Lower leg skin (tissue), 4 donors: ENCODE results near the gene SELE. TPM values are rescaled to one million over a fixed set of nuclear protein-coding genes. Genes with fewer than 3 reads are reported as not detected.

Experiments used
- DNase-seq, 2 donors: peaks; one replicate each; pipeline ENCODE4 v3.0.0-alpha.2; 2019; ENCODE audit warnings: low spot score in 2 of 2
- H3K4me3 ChIP-seq: fragments of 200-600 bp; sonication (generic); 2 replicates; pipeline ENCODE4 v1.5.1; 2017; ENCODE audit warnings: mild to moderate bottlenecking, low read depth; ENCODE audit not compliant: poor library complexity, severe bottlenecking
- POLR2A ChIP-seq, 2 donors: fragments of 450-650 bp; IDR thresholded peaks; one replicate each; pipeline ENCODE4 v1.6.1; 2016 to 2017; ENCODE audit warnings: antibody characterized with exemption in 2 of 2, mild to moderate bottlenecking in 1 of 2, moderate library complexity in 1 of 2
- WGBS, 2 donors: methylation state at CpG; one replicate each; pipeline ENCODE4 v1.1.5; 2018; 5-methylcytosine and 5-hydroxymethylcytosine counted together
- intact Hi-C: fragments of 100-400 bp; cut with DNase I; formaldehyde crosslinking; loops from one replicate; pipeline ENCODE4 v1.15.0; 2023; ENCODE audit warnings: low total_unique reads
- total RNA-seq, 4 donors: library from RNA; depleted of rRNA; stranded (reverse); fragments of >200 nt; gene quantifications; one replicate each; pipeline ENCODE4 v1.1.0, GENCODE V29; 2016
- TF ChIP-seq, protein P1 (sequence below), 3 donors: fragments of 450-650 bp; IDR thresholded peaks; one replicate each; pipeline ENCODE4 v1.5.1; 2016; ENCODE audit warnings: antibody characterized with exemption in 3 of 3, mild to moderate bottlenecking in 3 of 3, moderate library complexity in 2 of 3

Gene SELE, protein sequence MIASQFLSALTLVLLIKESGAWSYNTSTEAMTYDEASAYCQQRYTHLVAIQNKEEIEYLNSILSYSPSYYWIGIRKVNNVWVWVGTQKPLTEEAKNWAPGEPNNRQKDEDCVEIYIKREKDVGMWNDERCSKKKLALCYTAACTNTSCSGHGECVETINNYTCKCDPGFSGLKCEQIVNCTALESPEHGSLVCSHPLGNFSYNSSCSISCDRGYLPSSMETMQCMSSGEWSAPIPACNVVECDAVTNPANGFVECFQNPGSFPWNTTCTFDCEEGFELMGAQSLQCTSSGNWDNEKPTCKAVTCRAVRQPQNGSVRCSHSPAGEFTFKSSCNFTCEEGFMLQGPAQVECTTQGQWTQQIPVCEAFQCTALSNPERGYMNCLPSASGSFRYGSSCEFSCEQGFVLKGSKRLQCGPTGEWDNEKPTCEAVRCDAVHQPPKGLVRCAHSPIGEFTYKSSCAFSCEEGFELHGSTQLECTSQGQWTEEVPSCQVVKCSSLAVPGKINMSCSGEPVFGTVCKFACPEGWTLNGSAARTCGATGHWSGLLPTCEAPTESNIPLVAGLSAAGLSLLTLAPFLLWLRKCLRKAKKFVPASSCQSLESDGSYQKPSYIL
- 1 to 10 TPM in 1 of 4 donors, under 1 TPM in 1, not detected in 2; 0.21 to 2.6 TPM for total RNA-seq

DNA sequence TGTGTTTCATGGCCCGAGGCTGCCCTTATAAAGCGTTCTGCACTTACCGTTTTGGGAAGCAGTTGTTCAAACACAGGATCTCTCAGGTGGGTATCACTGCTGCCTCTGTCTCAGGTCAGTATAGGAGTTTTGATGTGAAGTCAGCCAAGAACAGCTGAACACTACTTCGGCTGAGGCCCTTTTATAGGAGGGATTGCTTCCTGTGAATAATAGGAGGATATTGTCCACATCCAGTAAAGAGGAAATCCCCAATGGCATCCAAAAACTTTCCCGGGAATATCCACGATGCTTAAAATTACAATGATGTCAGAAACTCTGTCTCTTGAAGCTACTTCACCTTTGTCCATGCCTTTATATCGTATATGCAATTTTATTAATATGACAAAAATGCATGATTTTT is at the start of gene SELE:
SELE (minus strand) TSS at position 156 of the 400 bp plus-strand sequence. CDS start 467 bp downstream, outside the sequence.
- TF ChIP-seq POLR2A (IDR thresholded peaks at IDR 0.05) = no peak
- TF ChIP-seq, protein P1, sequence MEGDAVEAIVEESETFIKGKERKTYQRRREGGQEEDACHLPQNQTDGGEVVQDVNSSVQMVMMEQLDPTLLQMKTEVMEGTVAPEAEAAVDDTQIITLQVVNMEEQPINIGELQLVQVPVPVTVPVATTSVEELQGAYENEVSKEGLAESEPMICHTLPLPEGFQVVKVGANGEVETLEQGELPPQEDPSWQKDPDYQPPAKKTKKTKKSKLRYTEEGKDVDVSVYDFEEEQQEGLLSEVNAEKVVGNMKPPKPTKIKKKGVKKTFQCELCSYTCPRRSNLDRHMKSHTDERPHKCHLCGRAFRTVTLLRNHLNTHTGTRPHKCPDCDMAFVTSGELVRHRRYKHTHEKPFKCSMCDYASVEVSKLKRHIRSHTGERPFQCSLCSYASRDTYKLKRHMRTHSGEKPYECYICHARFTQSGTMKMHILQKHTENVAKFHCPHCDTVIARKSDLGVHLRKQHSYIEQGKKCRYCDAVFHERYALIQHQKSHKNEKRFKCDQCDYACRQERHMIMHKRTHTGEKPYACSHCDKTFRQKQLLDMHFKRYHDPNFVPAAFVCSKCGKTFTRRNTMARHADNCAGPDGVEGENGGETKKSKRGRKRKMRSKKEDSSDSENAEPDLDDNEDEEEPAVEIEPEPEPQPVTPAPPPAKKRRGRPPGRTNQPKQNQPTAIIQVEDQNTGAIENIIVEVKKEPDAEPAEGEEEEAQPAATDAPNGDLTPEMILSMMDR (IDR thresholded peaks at IDR 0.05) = no peak
- DNase-seq = no peak
- intact Hi-C loops = no loop called here
- H3K4me3 ChIP-seq = no peak within 1 kb of the TSS
- WGBS, 2 donors = 50 to 66% methylated on average over 7 of the region's 7 CpGs

DNA sequence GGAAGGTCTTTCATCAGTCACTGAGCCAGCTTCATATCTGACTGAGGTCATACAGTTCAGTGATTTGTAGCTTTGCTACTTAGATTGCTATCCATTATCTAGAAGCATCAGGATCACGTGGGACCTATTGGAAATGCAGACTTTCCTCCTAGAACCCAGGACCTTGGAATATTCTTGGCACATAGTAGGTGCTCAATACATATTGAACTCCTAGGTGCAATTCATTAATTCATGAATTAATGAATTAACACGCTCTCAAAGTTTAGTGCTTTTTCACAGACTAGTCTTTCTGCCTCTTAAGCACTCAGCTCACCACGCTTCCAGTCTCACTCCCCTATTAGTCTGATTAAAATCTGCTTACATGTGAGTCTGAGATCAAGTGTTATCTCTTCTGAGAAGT is 48.7 kb upstream of the SELE start:
- H3K4me3 ChIP-seq = no peak overlapping the region
- intact Hi-C loops = no loop called here
- TF ChIP-seq, protein P1 (IDR thresholded peaks at IDR 0.05) = no peak
- no peak for TF ChIP-seq POLR2A (IDR thresholded peaks at IDR 0.05)
- DNase-seq = no peak
- WGBS, 2 donors = 56 to 72% methylated on average over 3 of the region's 3 CpGs

DNA sequence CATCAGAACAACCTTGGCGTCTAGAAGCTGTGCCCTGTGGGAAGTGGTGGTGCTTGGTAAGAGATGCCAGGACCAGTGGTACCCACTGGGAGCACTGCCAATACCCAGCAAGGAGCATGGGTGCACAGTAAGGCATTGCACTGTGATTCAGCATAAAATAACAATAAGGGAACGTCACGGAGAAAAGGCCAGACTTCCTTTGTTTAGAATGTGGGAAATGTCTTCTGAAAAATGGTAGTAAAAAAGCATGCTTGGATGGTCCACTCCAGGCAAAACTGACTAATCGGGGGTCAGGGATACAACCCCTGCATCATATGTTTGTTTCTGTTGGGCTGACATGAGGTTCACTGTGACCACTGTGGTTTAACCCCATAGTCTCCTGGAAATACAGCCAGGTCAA is 46.1 kb upstream of the SELE start:
- WGBS, 2 donors = 40 to 53% methylated on average over 4 of the region's 4 CpGs
- intact Hi-C loops = no loop called here
- no peak for DNase-seq
- H3K4me3 ChIP-seq = no peak overlapping the region
- TF ChIP-seq, protein P1 (IDR thresholded peaks at IDR 0.05) = no peak
- no peak for TF ChIP-seq POLR2A (IDR thresholded peaks at IDR 0.05)

DNA sequence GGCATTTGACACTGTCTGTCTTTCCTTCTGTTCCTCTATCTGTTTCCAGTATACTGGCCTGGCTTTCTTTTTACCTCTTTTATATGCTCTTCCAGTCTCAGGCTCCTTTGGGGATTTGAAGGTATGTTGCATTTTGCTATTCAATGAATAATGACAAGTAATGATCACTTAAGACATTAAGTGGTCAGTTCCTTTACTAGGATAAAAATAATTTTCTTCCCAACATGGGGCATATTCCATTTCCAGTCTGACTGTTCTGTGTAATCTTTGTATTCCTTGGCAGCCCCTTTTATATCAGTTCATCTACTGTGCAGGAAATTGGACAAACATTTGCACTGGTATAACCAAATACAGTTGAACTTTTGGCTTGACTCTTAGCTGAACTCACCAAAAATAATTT is 45.3 kb upstream of the SELE start:
- DNase-seq = no peak
- H3K4me3 ChIP-seq = no peak overlapping the region
- intact Hi-C loops = no loop called here
- TF ChIP-seq, protein P1 (IDR thresholded peaks at IDR 0.05) = no peak
- no peak for TF ChIP-seq POLR2A (IDR thresholded peaks at IDR 0.05)

DNA sequence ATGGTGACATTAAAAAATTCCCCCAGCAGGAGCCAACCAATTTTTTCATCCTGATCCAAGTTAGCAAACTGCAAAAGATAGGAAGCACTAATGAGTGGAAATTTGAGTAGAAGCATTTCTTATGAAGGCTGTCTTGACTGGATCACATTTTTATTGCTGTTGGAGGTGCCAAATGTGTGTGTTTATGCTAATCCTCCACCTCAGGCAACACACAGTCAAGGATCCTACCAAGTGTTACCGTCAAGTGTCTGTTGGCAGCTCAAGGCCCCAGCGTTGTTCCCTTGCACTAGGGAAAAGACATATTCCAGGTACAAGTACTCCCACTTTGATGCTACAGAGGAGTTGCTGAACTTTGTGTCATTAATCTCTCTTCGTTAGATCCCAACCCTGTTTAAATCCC is 42.6 kb upstream of the SELE start:
- no peak for TF ChIP-seq POLR2A (IDR thresholded peaks at IDR 0.05)
- TF ChIP-seq, protein P1 (IDR thresholded peaks at IDR 0.05) = no peak
- no peak overlapping the region for H3K4me3 ChIP-seq
- intact Hi-C loops = no loop called here
- DNase-seq = no peak
- 32 to 34% methylated on average over 3 of the region's 3 CpGs for WGBS, 2 donors
